Endothelial cell of umbilical vein (primary cell): ENCODE results near the gene ZNF735. TPM values are rescaled to one million over a fixed set of nuclear protein-coding genes. Genes with fewer than 3 reads are reported as not detected.
"Not testable (repeated sequence)": the region's sequence is repeated elsewhere in the genome, so short reads cannot be mapped to it uniquely, and the experiment has no call there.

Experiments used
- Bru-seq: library from RNA; stranded (reverse); fragments of 400-500 nt; gene quantifications from one replicate; lab custom pipeline; 2021; lab: Mats Ljungman, UMichigan
- BruChase-seq, 2 experiments: library from RNA; stranded (reverse); fragments of 400-500 nt; gene quantifications; one replicate each; lab custom pipeline; 2021; lab: Mats Ljungman, UMichigan
- BruUV-seq: library from RNA; stranded (reverse); fragments of 400-500 nt; replicated peaks from 2 replicates; lab custom pipeline; 2021; lab: Mats Ljungman, UMichigan
- CTCF ChIA-PET: fragments of 300-600, 350-600 bp; sonication (Branson Sonifier 250); formaldehyde crosslinking; loops from one replicate; lab custom pipeline; 2021; ENCODE audit warnings: antibody characterized with exemption, inconsistent platforms; lab: Charles Lee
- POLR2A ChIA-PET: fragments of 300-600, 350-600 bp; sonication (Branson Sonifier 250); formaldehyde crosslinking; loops from one replicate; lab custom pipeline; 2021; ENCODE audit warnings: antibody characterized with exemption, inconsistent platforms; lab: Charles Lee
- DNase-seq: peaks from one replicate; pipeline ENCODE4 v3.0.0-alpha.2; 2011; ENCODE audit warnings: low read depth, low spot score
- FAIRE-seq: peaks from 2 replicates; lab custom pipeline; 2011; peaks lifted over from hg19 to GRCh38; lab: Jason Lieb, UNC
- H2AFZ ChIP-seq: 2 replicates; pipeline ENCODE4 v1.6.0; 2012; ENCODE audit warnings: low read depth, low read length, control low read depth, inconsistent platforms
- H3K27ac ChIP-seq: 2 replicates; pipeline ENCODE4 v1.5.1; 2011; ENCODE audit warnings: low read depth, mild to moderate bottlenecking, control low read depth, low read length, moderate library complexity; ENCODE audit not compliant: insufficient read depth
- H3K27me3 ChIP-seq, 2 experiments: 2 replicates each; pipeline versions ENCODE4 v1.6.0 to v1.6.1; 2011; ENCODE audit warnings: low read length in 2 of 2, mixed read lengths in 1 of 2; ENCODE audit not compliant: control insufficient read depth in 2 of 2, insufficient read depth in 2 of 2
- H3K36me3 ChIP-seq, 2 experiments: 2 replicates in 1 of 2; 3 replicates in 1 of 2; pipeline ENCODE4 v1.5.1; 2011; ENCODE audit warnings: low read length in 2 of 2, mild to moderate bottlenecking in 1 of 2, moderate library complexity in 1 of 2; ENCODE audit not compliant: control insufficient read depth in 2 of 2, insufficient read depth in 2 of 2; ENCODE audit errors: extremely low read depth in 1 of 2
- H3K4me1 ChIP-seq: 3 replicates; pipeline ENCODE4 v1.5.1; 2011; ENCODE audit warnings: mild to moderate bottlenecking, low read length; ENCODE audit not compliant: control insufficient read depth, insufficient read depth; ENCODE audit errors: extremely low read depth
- H3K4me2 ChIP-seq: 2 replicates; pipeline ENCODE4 v1.6.1; 2011; ENCODE audit warnings: low read length, control low read depth, mixed read lengths; ENCODE audit not compliant: insufficient read depth
- H3K4me3 ChIP-seq, 3 experiments: fragments of 200-600 bp in 1 of 3; sonication (generic), shearing (Covaris generic) in 1 of 3; replicated peaks in 1 of 3; 2 replicates each; pipeline ENCODE4 v1.5.1; 2011 to 2016; ENCODE audit warnings: control low read depth in 3 of 3, low read length in 3 of 3, mild to moderate bottlenecking in 2 of 3, inconsistent platforms in 1 of 3, low read depth in 1 of 3, moderate library complexity in 1 of 3; ENCODE audit not compliant: insufficient read depth in 1 of 3
- H3K79me2 ChIP-seq: 2 replicates; pipeline ENCODE4 v1.6.0; 2012; ENCODE audit warnings: low read length, inconsistent platforms; ENCODE audit not compliant: control insufficient read depth, insufficient read depth
- H3K9ac ChIP-seq: replicated peaks from 2 replicates; pipeline ENCODE3; 2011; ENCODE audit warnings: low read length, control low read depth; ENCODE audit not compliant: insufficient read depth; ENCODE audit errors: extremely low read depth
- H3K9me1 ChIP-seq: replicated peaks from 3 replicates; pipeline ENCODE4 v1.6.0; 2011; ENCODE audit warnings: mild to moderate bottlenecking, low read length; ENCODE audit not compliant: control insufficient read depth, insufficient read depth; ENCODE audit errors: extremely low read depth
- H3K9me3 ChIP-seq: replicated peaks from 2 replicates; pipeline ENCODE4 v1.5.1; 2012; ENCODE audit warnings: low read length, inconsistent platforms; ENCODE audit not compliant: control insufficient read depth, insufficient read depth
- H4K20me1 ChIP-seq: replicated peaks from 2 replicates; pipeline ENCODE3; 2011; ENCODE audit warnings: mild to moderate bottlenecking, low read length; ENCODE audit not compliant: control insufficient read depth, insufficient read depth; ENCODE audit errors: extremely low read depth
- EZH2 ChIP-seq: IDR thresholded peaks from 2 replicates; pipeline ENCODE4 v1.6.1; 2012; ENCODE audit warnings: borderline replicate concordance, low read depth, mild to moderate bottlenecking, moderate library complexity, low read length, inconsistent platforms; ENCODE audit not compliant: severe bottlenecking
- FOS ChIP-seq: IDR thresholded peaks from 2 replicates; pipeline ENCODE4 v1.6.1; 2011; ENCODE audit warnings: mild to moderate bottlenecking, low read length, moderate library complexity, borderline replicate concordance; ENCODE audit not compliant: insufficient read depth
- GATA2 ChIP-seq: IDR thresholded peaks from 2 replicates; pipeline ENCODE4 v1.7.0; 2011; ENCODE audit warnings: low read depth, mild to moderate bottlenecking, moderate library complexity, mixed read lengths, low read length; ENCODE audit not compliant: insufficient read length, insufficient read depth
- JUN ChIP-seq: IDR thresholded peaks from 2 replicates; pipeline ENCODE4 v1.6.1; 2011; ENCODE audit warnings: borderline replicate concordance, low read depth; ENCODE audit not compliant: insufficient read length, insufficient read depth
- MAX ChIP-seq: IDR thresholded peaks from 2 replicates; pipeline ENCODE4 v1.6.1; 2011; ENCODE audit not compliant: insufficient read depth, insufficient read length
- MYC ChIP-seq: IDR thresholded peaks from one replicate; pipeline ENCODE4 v1.6.1; 2011; ENCODE audit warnings: mild to moderate bottlenecking, low read depth, low read length
- POLR2A ChIP-seq: IDR thresholded peaks from 2 replicates; pipeline ENCODE4 v1.6.1; 2012; ENCODE audit warnings: low read depth, mild to moderate bottlenecking, control low read depth, low read length
- POLR2AphosphoS5 ChIP-seq: IDR thresholded peaks from 2 replicates; pipeline ENCODE4 v1.6.1; 2012; ENCODE audit warnings: low read depth, mild to moderate bottlenecking, control low read depth, low read length, moderate library complexity; ENCODE audit not compliant: insufficient read depth
- dilution Hi-C: fragments of 300-500 bp; cut with MboI; formaldehyde crosslinking; loops from one replicate; pipeline ENCODE4 v1.15.0; 2019; ENCODE audit warnings: low sequenced_read_pairs; ENCODE audit not compliant: extremely low pct_ligation_motif_present
- intact Hi-C: fragments of 100-400 bp; cut with micrococcal nuclease; formaldehyde crosslinking; loops from one replicate; pipeline ENCODE4 v1.10.0; 2022
- long read RNA-seq: library from polyadenylated mRNA; stranded (forward); transcript quantifications from one replicate; pipeline ENCODE4 v2.0.0, GENCODE V29; 2021
- polyA minus RNA-seq, 3 experiments: library from RNA; depleted of rRNA, polyadenylated mRNA; stranded (reverse); fragments of >200 nt; gene quantifications; 1 replicate in 1 of 3; 2 replicates in 2 of 3; pipeline ENCODE4 v1.2.3, GENCODE V29; 2011
- polyA plus RNA-seq, 4 experiments: library from polyadenylated mRNA; depleted of rRNA in 3 of 4; stranded (reverse) in 3 of 4; unstranded in 1 of 4; fragments of >200 nt; gene quantifications; 2 replicates each; pipeline versions ENCODE4 v1.2.1 to v1.2.3, GENCODE V29; 2011 to 2012; ENCODE audit warnings: missing spikeins in 1 of 4
- total RNA-seq: library from RNA; stranded (reverse); gene quantifications from 2 replicates; pipeline ENCODE4 v1.2.3, GENCODE V29; 2021
- TF ChIP-seq, protein P1 (sequence below), 2 donors: IDR thresholded peaks; 1 replicate in 1 of 2; 2 replicates in 1 of 2; pipeline ENCODE4 v1.5.1; 2011; ENCODE audit warnings: low read length in 2 of 2, mild to moderate bottlenecking in 2 of 2, moderate library complexity in 2 of 2, control low read depth in 1 of 2, inconsistent platforms in 1 of 2, low read depth in 1 of 2; ENCODE audit not compliant: insufficient read depth in 1 of 2; ENCODE audit errors: extremely low read depth in 1 of 2

Gene ZNF735
- total RNA-seq (not detected in 2 replicates), polyA plus RNA-seq (not detected in 2 replicates), polyA minus RNA-seq (not detected in 2 replicates), Bru-seq, nascent RNA (not detected), BruChase-seq, experiment 1, labeled RNA remaining after a 6-hour chase (not detected), BruChase-seq, experiment 2, labeled RNA remaining after a 2-hour chase (not detected)
- not detected in 2 replicates for polyA plus RNA-seq (2011; cell fraction: cytosol; rRNA removed)
- not detected in 2 replicates for polyA plus RNA-seq (2011; cell fraction: nucleus; rRNA removed)
- polyA plus RNA-seq (2012): not detected in 2 replicates
- polyA minus RNA-seq (2011; cell fraction: cytosol; rRNA and poly(A)+ RNA removed): not detected
- not detected in 2 replicates for polyA minus RNA-seq (2011; cell fraction: nucleus; rRNA and poly(A)+ RNA removed)
- long read RNA-seq: 0 reads

- ChIA-PET POLR2A (no interaction called here), CTCF (no interaction called here)
- Histone ChIP-seq H4K20me1 (no peaks in the 10 kb centered on the region), H3K9me1 (no peaks in the 10 kb centered on the region), H3K9ac (no peak within 1 kb of the TSS), H3K79me2 (no peaks in the 10 kb centered on the region), H3K4me1 (no peaks in the 10 kb centered on the region), H3K36me3 (no peaks in the 10 kb centered on the region), H3K27me3 (no peaks in the 10 kb centered on the region), H3K9me3 (no peaks in the 10 kb centered on the region), H3K4me3 (no peak within 1 kb of the TSS), H2AFZ (no peak within 1 kb of the TSS), H3K4me2 (no peak within 1 kb of the TSS), H3K27ac (no peak within 1 kb of the TSS)
- DNase-seq (no peak), FAIRE-seq (no peak)
- intact Hi-C loops: no loop called here
- BruUV-seq: no TSS peak
- dilution Hi-C loops: no loop called here
- TF ChIP-seq, protein P1, sequence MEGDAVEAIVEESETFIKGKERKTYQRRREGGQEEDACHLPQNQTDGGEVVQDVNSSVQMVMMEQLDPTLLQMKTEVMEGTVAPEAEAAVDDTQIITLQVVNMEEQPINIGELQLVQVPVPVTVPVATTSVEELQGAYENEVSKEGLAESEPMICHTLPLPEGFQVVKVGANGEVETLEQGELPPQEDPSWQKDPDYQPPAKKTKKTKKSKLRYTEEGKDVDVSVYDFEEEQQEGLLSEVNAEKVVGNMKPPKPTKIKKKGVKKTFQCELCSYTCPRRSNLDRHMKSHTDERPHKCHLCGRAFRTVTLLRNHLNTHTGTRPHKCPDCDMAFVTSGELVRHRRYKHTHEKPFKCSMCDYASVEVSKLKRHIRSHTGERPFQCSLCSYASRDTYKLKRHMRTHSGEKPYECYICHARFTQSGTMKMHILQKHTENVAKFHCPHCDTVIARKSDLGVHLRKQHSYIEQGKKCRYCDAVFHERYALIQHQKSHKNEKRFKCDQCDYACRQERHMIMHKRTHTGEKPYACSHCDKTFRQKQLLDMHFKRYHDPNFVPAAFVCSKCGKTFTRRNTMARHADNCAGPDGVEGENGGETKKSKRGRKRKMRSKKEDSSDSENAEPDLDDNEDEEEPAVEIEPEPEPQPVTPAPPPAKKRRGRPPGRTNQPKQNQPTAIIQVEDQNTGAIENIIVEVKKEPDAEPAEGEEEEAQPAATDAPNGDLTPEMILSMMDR (IDR thresholded peaks at IDR 0.05; ENCODE audit: extremely low read depth in 1 of 2, insufficient read depth in 1 of 2, low read depth in 1 of 2, low read length in 2 of 2): no peak
- TF ChIP-seq JUN: no peak
- no peak for TF ChIP-seq EZH2
- no peak for TF ChIP-seq POLR2AphosphoS5
- no peak for TF ChIP-seq MYC
- no peak for TF ChIP-seq MAX
- TF ChIP-seq GATA2: no peak
- no peak for TF ChIP-seq POLR2A
- no peak for TF ChIP-seq FOS
Observed at GRCh38 chr7:64206903-64207302, at the start of gene ZNF735. TSS of gene ZNF735 (plus strand) at chr7:64207203. CDS start at chr7:64207203, 0 bp downstream.

DNA sequence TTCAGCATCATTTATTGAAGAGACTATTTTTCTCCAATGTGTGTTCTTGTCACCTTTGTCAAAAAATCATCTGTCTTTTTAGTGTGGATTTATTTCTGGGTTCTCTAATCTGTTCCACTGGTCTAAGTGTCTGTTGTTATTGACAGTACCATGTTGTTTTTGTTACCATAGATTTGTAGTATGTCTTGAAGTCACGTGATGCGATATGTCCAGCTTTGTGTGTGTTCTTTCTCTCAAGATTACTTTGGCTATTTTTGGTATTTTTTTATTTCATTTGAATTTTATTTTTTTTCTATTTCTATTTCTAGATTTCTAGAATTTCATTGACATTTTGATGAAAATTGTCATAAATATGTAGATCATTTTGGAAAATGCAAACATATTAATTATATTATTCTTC, 36.0 kb upstream of the ZNF735 start:
- H4K20me1 ChIP-seq, POLR2A ChIA-PET, H3K9ac ChIP-seq, FAIRE-seq, intact Hi-C loops, H2AFZ ChIP-seq, H3K4me2 ChIP-seq, H3K27me3 ChIP-seq, dilution Hi-C loops, H3K4me1 ChIP-seq, H3K27ac ChIP-seq, DNase-seq, H3K4me3 ChIP-seq, H3K9me1 ChIP-seq, H3K36me3 ChIP-seq, BruUV-seq, CTCF ChIA-PET, H3K9me3 ChIP-seq, H3K79me2 ChIP-seq: not testable (repeated sequence)
